Measurements from ENCODE around the gene PIK3R3. TPM values are rescaled to one million over a fixed set of nuclear protein-coding genes. Genes with fewer than 3 reads are reported as not detected.

The PIK3R3 gene
- total RNA-seq, 4 donors from 2014 or later: 3.0 to 5.9 (median 4.7) TPM

DNA sequence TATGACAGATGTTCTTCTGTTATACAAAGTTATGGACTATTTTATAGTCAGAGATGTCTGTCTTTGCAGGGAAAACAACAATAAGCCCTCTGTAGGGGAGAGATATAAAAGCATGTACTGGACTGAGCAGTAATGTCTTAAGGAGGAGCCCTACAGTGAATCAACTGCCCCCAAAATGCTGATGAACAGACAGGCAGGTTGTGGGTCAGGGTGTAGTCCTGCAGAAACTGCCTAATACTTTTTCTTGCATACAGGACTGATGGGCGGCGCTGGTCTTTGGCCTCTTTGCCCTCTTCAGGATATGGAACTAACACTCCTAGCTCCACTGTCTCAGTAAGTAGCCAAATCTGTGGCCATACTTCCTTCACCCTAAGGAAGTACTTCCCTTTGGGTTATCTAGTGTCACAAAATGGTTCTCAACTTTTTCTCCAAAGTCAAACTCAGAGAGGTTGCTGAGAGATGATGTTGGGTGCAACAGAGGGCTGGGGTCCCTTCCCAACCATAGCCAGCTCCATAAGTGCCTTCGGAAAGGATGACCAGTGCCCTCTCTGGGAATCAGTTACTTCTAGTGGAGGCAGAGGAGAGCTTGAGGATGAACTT, 129.8 kb downstream of the PIK3R3 start:
- Histone ChIP-seq H3K36me3 (peaks cover 0 to 14% (median 2%) of the 10 kb centered on the region in 4 donors), H3K4me1 (no peaks in the 10 kb centered on the region), H3K9me3 (no peaks in the 10 kb centered on the region), H3K27ac (no peak overlapping the region), H3K4me3 (no peak overlapping the region), H3K27me3 (no peaks in the 10 kb centered on the region)
- 100% methylated on average over 3 of the region's 3 CpGs; no CpG with 5 or more reads in 1 of the 2 donors for WGBS, 2 donors (ENCODE audit: low coverage in 1 of 2)
- in situ Hi-C loops (cut with MboI; ENCODE audit: low pct_ligation_motif_present in 1 of 4, low pct_unique_long_range_greater_than_20kb in 1 of 4, low sequenced_read_pairs in 3 of 4): no loop called here
- intact Hi-C loops (cut with DNase I; ENCODE audit: low total_unique reads): no loop called here
- DNase-seq: no peak
- TF ChIP-seq POLR2A (IDR thresholded peaks at IDR 0.05) (no peak), EP300 (IDR thresholded peaks at IDR 0.05; ENCODE audit: low read depth) (no peak), POLR2AphosphoS5 (IDR thresholded peaks at IDR 0.05) (no peak)
- TF ChIP-seq, protein P1, sequence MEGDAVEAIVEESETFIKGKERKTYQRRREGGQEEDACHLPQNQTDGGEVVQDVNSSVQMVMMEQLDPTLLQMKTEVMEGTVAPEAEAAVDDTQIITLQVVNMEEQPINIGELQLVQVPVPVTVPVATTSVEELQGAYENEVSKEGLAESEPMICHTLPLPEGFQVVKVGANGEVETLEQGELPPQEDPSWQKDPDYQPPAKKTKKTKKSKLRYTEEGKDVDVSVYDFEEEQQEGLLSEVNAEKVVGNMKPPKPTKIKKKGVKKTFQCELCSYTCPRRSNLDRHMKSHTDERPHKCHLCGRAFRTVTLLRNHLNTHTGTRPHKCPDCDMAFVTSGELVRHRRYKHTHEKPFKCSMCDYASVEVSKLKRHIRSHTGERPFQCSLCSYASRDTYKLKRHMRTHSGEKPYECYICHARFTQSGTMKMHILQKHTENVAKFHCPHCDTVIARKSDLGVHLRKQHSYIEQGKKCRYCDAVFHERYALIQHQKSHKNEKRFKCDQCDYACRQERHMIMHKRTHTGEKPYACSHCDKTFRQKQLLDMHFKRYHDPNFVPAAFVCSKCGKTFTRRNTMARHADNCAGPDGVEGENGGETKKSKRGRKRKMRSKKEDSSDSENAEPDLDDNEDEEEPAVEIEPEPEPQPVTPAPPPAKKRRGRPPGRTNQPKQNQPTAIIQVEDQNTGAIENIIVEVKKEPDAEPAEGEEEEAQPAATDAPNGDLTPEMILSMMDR (IDR thresholded peaks at IDR 0.05): no peak

DNA sequence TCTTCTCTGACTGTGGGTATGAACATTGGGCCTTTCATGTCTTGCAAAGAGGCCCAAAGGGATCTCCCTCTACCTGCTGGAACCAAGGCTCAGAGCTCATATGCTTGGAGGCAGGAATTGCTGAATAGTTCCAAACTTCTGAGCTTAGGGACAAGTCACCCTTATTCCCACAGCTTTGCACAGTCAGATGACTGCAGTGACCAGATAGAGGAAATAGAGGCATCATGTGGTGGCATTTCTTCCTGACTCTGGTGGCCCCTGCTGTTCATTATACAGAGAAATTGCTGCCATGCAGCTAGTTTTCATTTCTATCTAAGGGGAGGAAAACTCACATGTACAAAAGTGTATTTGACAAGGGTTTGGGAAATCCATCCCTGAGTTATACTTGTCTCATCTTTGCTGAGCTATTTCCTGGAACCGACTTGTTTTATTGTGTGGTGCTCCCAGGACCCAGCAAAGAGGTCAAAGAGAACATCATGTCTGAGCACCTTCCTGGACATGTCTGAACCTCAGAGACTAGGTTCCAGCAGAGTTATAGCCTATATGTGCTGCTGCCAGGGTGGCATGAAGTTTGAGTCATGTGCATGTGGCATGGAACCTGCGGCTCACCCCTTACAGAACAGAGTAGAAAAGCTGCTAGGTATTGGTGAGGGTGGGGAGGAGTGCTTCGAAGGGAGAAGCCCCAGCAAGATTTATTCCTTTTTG, 131.2 kb downstream of the PIK3R3 start:
- Histone ChIP-seq H3K9me3 (no peaks in the 10 kb centered on the region), H3K36me3 (peaks cover 0 to 2% (median under 1%) of the 10 kb centered on the region in 4 donors), H3K4me3 (no peak overlapping the region), H3K27ac (no peak overlapping the region), H3K4me1 (no peaks in the 10 kb centered on the region), H3K27me3 (no peaks in the 10 kb centered on the region)
- intact Hi-C loops (cut with DNase I; ENCODE audit: low total_unique reads): no loop called here
- 74 to 81% methylated on average over 2 to 3 of the region's 3 CpGs for WGBS, 2 donors (ENCODE audit: low coverage in 1 of 2)
- DNase-seq: no peak
- in situ Hi-C loops (cut with MboI; ENCODE audit: low pct_ligation_motif_present in 1 of 4, low pct_unique_long_range_greater_than_20kb in 1 of 4, low sequenced_read_pairs in 3 of 4): no loop called here
- TF ChIP-seq POLR2AphosphoS5 (IDR thresholded peaks at IDR 0.05): no peak
- no peak for TF ChIP-seq EP300 (IDR thresholded peaks at IDR 0.05; ENCODE audit: low read depth)
- TF ChIP-seq POLR2A (IDR thresholded peaks at IDR 0.05): no peak
- TF ChIP-seq, protein P1 (IDR thresholded peaks at IDR 0.05): no peak

DNA sequence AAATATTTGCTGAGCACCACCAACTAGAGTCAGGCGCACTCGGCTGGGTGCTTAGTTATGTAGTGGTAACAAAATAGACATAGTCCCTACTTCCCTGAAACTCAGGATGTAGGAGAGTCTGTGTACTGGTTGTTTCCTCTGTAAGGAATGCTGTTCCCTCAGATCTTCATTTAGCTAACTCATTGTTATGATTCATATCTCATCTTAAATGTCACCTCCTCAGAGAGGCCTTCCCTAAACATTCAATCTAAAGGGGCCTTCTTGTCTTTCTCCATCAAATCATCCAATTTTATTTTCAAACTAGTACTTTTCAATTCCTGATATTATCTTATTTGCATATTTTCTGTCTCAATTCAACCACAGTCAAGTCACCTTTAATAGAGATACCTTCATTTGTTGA, 132.9 kb downstream of the PIK3R3 start:
- Histone ChIP-seq H3K27ac (no peak overlapping the region), H3K4me1 (no peaks in the 10 kb centered on the region), H3K4me3 (no peak overlapping the region), H3K27me3 (no peaks in the 10 kb centered on the region), H3K36me3 (no peaks in the 10 kb centered on the region), H3K9me3 (no peaks in the 10 kb centered on the region)
- 71 to 98% methylated on average over 1 to 2 of the region's 2 CpGs for WGBS, 2 donors (ENCODE audit: low coverage in 1 of 2)
- no peak for TF ChIP-seq POLR2AphosphoS5 (IDR thresholded peaks at IDR 0.05)
- TF ChIP-seq EP300 (IDR thresholded peaks at IDR 0.05; ENCODE audit: low read depth): no peak
- no peak for TF ChIP-seq POLR2A (IDR thresholded peaks at IDR 0.05)
- TF ChIP-seq, protein P1 (IDR thresholded peaks at IDR 0.05): no peak
- intact Hi-C loops (cut with DNase I; ENCODE audit: low total_unique reads): no loop called here
- DNase-seq: no peak
- in situ Hi-C loops (cut with MboI; ENCODE audit: low pct_ligation_motif_present in 1 of 4, low pct_unique_long_range_greater_than_20kb in 1 of 4, low sequenced_read_pairs in 3 of 4): no loop called here

DNA sequence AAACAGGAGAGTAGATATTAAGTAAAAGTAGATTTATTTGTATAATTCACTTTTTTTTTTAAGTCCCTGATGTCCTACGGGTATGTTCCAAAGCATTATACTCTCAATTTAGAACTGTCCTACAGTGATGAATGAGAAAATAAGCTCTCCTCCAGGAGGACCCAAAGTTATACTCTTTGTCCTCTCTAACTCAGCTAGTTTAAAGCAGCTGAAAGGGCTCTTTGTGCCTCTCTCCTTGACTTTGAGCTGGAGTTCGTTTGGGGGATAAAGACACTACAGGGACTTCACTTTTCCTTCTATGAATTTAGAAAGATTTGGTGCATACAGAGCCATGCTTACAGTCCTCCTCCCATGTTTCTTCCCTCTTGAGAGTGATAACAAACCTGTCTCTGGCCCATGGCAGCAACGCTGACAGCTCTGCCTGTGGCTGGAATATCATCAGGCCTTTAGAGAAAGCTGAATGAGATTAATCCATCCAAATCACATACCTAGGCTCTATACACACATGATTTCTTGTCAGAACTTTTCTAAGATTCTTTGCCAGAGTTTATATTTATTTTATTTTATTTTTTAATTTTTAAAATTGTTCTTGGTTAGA, 134.3 kb downstream of the PIK3R3 start:
- DNase-seq: no peak
- WGBS, 2 donors (ENCODE audit: low coverage in 1 of 2): 81 to 86% methylated on average over 3 of the region's 3 CpGs
- Histone ChIP-seq H3K27ac (no peak overlapping the region), H3K9me3 (no peaks in the 10 kb centered on the region), H3K27me3 (no peaks in the 10 kb centered on the region), H3K4me3 (no peak overlapping the region), H3K36me3 (no peaks in the 10 kb centered on the region), H3K4me1 (no peaks in the 10 kb centered on the region)
- in situ Hi-C loops (cut with MboI; ENCODE audit: low pct_ligation_motif_present in 1 of 4, low pct_unique_long_range_greater_than_20kb in 1 of 4, low sequenced_read_pairs in 3 of 4) (no loop called here), intact Hi-C loops (cut with DNase I; ENCODE audit: low total_unique reads) (no loop called here)
- TF ChIP-seq POLR2AphosphoS5 (IDR thresholded peaks at IDR 0.05): no peak
- TF ChIP-seq, protein P1 (IDR thresholded peaks at IDR 0.05): no peak
- no peak for TF ChIP-seq POLR2A (IDR thresholded peaks at IDR 0.05)
- no peak for TF ChIP-seq EP300 (IDR thresholded peaks at IDR 0.05; ENCODE audit: low read depth)
